NCI-H345 (cell line): ENCODE measurements around the gene SCYL1.
"Not testable (repeated sequence)": the region's sequence is repeated elsewhere in the genome, so short reads cannot be mapped to it uniquely, and the experiment has no call there.

Source experiments
- DNase-seq: peaks from one replicate; lab custom pipeline; 2025; lab: John Stamatoyannopoulos, UW

Gene SCYL1

DNA sequence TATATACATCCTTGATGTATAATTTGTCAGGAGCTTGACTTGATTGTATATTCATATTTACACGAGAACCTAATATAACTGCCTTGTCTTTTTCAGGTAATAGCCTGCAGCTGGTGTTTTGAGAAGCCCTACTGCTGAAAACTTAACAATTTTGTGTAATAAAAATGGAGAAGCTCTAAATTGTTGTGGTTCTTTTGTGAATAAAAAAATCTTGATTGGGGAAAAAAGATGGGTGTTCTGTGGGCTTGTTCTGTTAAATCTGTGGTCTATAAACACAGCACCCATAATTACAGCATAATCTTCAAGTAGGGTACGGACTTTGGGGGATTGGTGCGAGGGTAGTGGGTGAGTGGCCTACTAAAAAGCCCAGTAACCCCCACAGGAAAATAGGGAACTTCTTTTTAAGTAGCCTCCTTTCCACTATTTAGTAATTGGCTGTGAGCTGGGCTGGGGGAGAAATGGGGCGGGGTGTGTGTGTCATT is 18.6 kb upstream of the SCYL1 start:
- DNase-seq: no peak

DNA sequence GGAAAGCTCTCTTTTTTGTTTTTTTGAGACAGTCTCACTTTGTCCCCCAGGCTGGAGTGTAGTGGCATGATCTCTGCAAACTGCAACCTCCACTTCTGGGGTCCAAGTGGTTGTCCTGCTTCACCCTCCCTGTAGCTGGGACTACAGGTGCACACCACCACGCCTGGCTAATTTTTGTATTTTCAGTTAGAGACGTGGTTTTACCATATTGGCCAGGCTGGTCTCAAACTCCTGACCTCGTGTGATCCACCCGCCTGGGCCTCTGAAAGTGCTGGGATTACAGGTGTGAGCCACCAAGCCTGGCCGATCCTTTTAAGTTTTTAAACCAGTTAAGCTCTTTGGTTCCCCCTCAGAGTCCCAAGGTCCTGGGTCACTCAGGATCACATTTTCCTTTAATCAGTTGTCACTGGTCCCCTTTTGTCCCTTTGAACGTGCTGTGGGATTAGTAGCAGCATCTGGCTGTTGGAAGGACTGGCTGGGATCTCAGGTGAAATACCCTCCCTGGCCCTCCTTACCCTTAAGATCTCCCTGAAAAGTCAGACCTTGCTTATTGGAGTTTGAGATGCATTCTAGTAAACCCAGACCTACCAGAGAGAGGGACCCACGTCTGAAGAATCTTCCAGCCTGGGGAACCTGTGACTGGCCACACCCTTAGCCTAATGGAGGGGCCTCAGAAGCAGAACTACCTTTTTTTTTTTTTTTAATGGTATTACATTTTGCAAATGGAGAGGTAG is 17.9 kb upstream of the SCYL1 start:
- no peak for DNase-seq

DNA sequence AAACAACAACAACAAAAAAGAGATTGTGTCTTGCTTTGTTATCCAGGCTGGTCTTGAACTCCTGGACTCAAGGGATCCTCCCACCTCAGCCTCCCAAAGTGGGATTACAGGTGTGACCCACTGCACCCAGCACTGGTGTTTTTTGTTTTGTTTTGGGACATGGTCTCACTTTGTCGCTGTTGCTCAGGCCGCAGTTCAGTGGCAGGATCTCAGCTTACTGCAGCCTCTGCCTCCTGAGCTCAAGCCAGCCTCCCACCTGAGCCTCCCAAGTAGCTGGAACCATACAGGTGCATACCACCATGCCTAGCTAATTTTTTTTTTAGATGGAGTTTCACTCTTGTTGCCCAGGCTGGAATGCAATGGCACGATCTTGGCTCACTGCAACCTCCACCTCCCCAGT is 12.6 kb upstream of the SCYL1 start:
- not testable (repeated sequence) for DNase-seq

DNA sequence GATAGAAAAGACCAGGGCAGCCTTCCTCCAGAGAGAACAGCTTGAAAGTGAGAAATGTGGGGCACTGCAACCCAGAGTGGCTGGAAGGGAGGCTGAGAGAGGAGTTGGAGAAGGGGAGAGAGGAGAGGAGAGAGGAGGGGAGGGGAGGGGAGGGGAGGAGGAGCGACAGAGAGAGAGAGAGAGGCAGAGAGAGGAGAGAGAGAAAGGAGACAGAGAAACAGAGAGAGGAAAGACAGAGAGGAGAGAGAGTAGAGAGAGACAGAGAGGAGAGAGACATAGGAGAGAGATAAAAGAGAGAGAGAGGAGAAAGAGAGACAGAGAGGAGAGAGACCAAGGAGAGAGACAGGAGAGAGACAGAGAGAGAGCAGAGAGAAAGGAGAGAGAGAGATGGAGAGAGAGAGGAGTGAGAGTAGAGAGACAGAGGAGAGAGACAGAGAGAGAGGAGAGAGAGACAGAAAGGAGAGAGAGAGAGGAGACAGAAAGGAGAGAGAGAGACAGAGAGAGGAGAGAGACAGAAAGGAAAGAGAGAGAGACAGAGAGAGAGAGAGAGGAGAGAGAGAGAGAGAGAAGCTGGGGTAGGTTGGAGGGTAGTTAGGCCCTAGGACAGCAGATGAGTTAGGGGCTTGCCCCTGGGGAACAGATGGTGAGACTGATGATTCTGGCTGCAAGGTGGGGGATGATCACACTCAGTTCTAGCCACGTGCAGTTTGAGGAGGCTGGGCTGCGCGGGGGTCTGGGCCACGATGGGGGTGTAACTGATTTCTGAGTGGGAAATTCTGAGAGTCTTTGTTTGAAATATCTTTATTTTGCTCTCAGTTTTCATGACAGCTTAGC is 8.5 kb upstream of the SCYL1 start:
- DNase-seq: no peak

DNA sequence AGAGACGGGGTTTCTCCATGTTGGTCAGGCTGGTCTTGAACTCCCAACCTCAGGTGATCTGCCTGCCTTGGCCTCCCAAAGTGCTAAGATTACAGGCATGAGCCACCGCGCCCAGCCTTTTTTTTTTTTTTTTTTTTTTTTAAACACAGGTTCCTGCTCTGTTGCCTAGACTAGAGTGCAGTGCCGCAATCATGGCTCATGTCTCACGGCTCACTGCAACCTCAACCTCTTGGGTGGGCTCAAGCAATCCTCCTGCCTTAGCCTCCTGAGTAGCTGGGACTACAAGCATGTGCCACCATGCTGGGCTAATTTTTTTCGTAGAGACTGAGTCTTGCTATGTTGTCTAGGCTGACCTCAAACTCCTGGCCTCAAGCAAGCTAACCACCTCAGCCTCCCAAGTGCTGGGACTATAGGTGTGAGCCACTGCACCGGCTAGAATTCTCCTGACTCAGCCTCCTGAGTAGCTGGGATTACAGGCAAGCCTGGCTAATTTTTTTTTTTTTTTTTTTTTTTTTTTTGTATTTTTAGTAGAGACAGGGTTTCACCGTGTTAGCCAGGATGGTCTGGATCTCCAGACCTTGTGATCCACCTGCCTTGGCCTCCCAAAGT is 5.8 kb upstream of the SCYL1 start:
- DNase-seq: not testable (repeated sequence)

DNA sequence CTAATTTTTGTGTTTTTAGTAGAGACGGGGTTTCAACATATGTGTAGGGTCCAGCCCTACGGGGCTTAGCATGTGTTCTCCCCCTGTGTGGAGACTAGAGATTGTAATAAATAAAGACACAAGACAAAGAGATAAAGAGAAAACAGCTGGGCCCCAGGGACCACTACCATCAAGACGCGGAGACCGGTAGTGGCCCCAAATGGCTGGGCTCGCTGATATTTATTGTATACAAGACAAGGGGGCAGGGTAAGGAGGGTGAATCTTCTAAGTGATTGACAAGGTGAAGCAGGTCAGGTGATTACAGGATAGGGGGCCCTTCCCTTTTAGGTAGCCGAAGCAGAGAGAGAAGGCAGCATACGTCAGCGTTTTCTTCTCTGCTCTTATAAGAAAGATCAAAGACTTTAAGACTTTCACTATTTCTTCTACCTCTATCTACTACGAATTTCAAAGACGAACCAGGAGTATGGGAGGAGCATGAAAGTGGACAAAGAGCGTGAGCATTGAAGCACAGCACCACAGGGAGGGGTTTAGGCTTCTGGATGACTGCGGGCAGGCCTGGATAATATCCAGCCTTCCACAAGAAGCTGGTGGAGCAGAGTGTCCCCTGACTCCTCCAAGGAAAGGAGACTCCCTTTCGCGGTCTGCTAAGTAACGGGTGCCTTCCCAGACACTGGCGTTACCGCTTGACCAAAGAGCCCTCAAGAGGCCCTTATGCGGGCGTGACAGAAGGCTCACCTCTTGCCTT is 2.9 kb upstream of the SCYL1 start:
- not testable (repeated sequence) for DNase-seq

DNA sequence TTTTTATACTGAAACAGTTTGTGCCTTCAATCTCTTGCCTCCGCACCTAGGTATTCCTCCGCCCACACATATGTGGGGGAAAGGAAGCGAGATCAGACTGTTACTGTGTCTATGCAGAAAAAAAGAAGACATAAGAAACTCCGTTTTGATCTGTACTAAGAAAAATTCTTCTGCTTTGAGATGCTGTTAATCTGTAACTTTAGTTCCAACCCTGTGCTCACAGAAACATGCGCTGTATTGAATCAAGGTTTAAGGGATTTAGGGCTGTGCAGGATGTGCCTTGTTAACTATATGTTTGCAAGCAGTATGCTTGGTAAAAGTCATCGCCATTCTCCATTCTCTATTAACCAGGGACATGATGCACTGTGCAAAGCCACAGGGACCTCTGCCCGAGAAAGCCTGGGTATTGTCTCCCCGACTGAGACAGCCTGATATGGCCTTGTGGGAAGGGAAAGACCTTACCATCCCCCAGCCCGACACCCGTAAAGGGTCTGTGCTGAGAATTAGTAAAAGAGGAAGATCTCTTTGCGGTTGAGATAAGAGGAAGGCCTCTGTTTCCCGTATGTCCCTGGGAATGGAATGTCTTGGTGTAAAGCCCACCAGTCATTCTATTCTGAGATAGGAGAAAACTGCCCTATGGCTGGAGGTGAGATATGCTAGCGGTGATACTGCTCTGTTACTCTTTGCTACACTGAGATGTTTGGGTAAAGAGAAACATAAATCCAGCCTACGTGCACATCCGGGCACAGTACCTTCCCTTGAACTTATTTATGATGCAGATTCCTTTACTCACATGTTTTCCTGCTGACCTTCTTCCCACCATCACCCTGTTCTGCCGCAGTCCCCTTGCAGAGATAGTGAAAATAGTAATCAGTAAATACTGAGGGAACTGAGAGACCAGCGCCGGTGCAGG is 1.9 kb upstream of the SCYL1 start:
- not testable (repeated sequence) for DNase-seq

DNA sequence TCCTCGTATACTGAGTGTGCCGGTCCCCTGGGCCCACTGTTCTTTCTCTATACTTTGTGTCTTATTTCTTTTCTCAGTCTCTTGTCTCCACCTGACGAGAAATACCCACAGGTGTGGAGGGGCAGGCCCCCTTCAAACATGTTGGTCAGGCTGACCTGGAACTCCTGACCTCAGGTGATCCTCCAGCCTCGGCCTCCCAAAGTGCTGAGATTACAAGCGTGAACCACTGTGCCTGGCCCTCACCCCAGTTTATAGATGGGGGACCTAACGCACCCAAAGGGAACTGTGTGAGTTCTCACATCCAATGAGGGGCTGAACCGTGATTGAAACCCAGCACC is 1.3 kb upstream of the SCYL1 start:
- not testable (repeated sequence) for DNase-seq

DNA sequence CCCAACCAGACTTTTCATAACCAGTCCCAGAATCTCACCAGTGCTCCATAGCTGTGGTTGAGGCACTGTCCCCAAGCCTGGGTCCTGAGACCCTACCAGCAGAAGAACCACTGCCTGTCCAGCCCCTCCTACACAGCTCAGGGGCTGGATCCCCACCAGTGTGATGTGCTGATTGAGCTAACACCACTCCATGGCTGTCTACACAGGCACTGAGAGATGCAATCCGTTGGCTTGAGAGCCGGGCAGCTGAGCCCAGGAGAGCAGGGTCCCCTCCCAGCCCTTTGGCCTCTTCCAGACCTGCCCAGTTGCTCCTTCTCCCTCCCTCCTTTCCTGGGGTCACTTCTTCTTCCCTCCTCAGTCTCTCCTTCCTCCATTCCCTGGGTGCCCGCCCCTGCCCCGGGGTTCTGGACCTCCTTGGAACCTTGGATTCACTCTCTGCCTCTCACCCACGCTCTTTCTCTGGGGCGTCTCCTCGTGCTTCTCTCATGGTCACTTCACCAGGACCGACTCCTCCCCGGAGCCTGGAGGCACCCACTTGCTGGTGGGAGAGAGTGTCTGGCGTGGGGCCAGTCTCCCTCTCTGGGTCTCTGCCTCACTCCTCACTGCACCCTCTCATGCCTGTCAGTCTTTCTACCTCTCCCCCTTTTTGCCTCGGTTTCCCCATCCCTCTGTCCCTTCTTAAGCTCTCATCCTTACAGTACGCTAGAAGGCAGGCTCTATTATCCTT is 706 bp upstream of the SCYL1 start:
- DNase-seq: no peak

DNA sequence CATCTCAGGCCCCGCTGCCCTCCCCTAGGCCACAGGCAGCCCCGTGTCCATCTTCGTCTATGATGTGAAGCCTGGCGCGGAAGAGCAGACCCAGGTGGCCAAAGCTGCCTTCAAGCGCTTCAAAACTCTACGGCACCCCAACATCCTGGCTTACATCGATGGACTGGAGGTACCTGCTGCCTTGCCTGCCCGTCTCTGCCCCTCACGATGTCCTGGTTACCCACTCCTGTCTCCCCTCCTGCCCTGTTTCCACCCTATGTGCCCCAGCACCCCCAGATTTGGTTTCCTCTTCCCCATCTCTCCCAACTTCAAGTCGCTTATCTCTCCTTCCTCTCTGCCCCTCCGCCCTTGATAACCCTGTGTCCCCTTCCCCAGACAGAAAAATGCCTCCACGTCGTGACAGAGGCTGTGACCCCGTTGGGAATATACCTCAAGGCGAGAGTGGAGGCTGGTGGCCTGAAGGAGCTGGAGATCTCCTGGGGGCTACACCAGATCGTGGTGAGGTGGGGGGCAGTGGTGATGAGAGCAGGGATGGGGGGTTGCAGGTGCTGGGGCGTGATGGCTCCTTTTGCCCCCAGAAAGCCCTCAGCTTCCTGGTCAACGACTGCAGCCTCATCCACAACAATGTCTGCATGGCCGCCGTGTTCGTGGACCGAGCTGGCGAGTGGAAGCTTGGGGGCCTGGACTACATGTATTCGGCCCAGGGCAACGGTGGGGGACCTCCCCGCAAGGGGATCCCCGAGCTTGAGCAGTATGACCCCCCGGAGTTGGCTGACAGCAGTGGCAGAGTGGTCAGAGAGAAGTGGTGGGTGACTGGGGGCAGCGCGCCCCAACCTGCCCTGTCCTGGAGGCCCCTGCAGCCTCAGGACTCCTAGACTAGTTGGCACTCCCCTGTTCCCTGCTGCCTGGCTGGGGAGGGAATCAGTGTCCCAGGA is 930 bp downstream of the SCYL1 start:
- DNase-seq: no peak

DNA sequence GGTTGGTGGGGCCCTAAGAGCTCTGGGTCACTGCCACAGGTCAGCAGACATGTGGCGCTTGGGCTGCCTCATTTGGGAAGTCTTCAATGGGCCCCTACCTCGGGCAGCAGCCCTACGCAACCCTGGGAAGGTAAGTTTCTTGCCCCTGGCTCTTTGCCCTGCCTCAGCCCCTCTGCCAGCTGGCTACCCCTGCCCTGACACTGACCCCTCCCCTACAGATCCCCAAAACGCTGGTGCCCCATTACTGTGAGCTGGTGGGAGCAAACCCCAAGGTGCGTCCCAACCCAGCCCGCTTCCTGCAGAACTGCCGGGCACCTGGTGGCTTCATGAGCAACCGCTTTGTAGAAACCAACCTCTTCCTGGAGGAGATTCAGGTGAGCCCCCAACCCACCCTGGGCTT is 1.9 kb downstream of the SCYL1 start:
- DNase-seq: no peak

DNA sequence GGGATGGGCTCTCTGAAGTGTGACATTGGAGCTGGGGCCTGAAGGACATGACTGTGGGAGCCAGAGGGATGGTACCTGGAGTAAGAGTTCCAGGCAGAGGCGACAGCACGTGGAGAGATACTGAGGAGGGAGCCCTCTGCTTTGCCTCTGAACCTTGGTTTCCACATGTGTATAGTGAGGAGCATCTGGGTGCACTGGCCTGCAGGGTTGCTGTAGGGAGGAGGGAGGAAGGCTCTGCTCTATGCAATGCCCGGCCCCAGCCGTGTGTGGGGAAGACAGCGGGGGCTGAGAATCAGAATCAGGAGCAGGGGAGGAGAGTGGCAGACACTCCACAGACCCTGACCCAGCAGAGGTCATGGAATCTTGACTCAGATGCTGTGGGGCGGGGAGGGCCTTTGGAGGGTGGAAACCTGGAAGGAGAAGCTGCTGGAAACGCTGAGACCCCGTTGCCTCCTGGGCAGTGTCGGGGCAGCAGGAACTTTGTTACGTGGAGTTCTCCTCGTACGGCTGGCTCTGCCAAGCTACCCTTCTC is 4.0 kb downstream of the SCYL1 start:
- no peak for DNase-seq

DNA sequence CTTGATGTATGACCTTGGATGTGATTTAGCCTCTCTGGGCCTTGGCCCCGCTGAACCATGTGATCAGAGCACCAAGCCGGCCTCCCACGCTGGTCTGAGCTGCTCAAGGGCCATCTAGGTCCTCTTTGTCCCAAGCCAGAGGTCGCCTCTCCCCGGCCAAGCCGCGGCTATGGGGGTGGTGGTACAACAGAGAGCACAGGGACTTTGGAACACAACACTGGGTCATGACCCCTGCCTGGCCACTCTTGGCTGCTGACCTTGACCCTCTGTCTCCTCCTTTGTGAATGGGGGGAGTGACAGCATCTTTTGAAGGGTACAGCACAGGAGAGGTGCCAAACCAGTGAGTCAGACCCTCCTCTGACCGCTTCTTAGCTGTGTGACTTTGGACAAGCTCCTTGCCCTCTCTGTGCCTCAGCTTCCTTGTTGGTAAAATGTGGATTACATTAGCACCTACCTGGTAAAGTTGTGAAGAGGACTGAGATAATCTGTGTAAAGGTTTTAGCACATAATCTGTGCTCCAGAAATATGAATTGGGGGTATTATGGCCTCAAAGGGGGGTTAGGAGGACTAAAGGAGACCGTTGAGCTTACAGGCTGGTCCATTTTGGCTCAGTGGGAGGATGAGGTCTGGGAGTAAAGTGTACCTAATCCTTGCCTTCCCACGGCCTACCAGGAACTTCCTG is 4.7 kb downstream of the SCYL1 start:
- no peak for DNase-seq

DNA sequence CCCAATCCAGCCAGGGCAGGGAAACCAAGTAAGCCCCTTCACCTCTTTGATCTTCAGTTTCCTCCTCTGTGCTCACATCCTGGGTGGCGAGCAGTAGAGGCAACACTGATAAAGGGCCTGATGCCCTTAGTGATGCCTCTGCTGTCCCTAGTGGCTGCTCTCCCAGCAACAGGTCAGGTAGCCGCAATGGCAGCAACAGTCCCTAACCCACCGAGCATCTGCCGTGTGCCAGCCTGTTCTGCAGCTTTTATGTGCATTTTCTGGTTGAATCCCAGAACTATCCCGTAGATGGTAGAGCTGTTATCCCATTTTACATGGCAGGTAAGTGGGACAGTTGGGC is 5.2 kb downstream of the SCYL1 start:
- DNase-seq: no peak

DNA sequence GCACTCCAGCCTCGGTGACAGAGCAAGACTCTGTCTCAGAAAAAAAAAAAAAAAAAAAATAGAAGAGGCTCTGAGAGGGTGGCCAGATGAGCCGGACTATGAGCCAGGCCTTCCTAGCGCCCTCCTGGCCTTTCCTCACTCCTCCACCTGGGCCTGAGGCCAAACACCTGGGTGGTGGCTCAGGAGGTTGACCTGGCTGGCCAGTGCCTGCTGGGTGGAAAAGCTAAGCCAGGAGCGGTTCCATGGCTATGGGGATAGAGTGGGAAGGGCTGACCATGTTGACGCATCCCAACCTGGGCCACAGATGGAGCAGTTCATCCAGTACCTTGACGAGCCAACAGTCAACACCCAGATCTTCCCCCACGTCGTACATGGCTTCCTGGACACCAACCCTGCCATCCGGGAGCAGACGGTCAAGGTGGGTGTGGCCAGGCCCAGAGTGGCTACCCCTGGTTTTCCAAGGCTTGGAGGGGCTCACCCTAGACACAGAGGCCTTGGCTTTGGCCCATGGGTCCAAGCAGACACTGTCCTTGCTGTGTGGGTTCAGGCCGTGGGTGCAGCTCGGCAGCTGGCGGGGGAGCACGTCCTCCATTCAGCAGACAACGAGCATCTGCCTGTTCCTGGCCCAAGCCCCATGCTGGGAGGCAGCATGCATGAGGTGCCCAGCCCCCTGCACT is 7.6 kb downstream of the SCYL1 start:
- no peak for DNase-seq

DNA sequence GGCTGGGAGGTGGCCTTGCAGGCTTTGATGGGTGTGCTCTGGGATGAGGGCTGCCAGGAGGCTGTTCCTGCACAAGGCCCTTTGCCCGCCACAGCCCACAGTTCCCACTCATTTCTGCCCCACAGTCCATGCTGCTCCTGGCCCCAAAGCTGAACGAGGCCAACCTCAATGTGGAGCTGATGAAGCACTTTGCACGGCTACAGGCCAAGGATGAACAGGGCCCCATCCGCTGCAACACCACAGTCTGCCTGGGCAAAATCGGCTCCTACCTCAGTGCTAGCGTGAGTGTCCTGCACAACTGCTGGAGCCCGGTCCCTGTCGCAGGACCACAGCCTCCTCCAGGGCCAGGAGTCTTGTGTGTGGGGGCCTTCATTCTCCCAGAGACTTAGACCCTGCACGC is 10.2 kb downstream of the SCYL1 start:
- no peak for DNase-seq

DNA sequence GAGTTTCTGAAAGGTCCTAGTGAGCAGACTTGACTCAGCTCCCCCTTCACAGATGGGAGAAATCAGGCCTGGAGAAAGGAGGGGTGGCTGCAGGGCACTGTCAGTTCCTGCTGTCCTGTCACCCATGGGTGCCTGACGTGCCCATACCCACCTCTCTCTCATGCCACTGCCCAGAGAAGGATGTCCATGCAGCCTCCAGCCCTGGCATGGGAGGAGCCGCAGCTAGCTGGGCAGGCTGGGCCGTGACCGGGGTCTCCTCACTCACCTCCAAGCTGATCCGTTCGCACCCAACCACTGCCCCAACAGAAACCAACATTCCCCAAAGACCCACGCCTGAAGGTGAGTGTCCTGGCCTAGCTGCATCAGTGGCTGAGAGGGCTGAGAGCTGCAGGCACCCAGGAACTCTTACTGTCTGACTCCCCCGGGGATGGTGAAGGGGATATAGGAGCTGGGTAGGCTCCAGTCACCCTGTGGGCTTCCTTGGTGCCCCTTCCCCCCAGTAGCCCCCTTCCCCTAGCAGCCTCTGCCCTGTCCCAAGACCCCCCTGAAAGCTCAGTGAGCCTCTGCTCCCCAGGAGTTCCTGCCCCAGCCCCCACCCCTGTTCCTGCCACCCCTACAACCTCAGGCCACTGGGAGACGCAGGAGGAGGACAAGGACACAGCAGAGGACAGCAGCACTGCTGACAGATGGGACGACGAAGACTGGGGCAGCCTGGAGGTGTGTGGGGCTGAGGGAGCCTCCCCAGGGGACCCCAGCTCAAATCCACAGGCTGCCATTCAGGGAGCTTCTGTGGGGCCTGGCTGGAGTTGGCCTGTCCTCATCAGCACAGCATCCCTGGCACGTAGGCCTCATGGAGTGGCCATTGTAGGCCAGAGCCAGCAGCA is 11.8 kb downstream of the SCYL1 start:
- DNase-seq: no peak
